ENCODE measurements around the gene KCNN3. TPM values are rescaled to one million over a fixed set of nuclear protein-coding genes. Genes with fewer than 3 reads are reported as not detected.

Gene KCNN3
- total RNA-seq, 3 donors from 2014 or later (not counting 1 experiment from before 2014, with no cell fraction given): 0.05 to 0.95 TPM; not detected in 1

GRCh38 chr1:154881820-154882535, 11.9 kb upstream of the KCNN3 start:
- no peaks in the 10 kb centered on the region for H3K4me1 Mint-ChIP-seq
- 96% methylated on average over 7 of the region's 10 CpGs for WGBS (ENCODE audit: insufficient coverage)
- Histone ChIP-seq H3K9me3 (ENCODE audit: control insufficient read depth, insufficient read depth, low read length) (no peaks in the 10 kb centered on the region), H3K4me3 (ENCODE audit: low read length) (no peak overlapping the region), H3K27ac (ENCODE audit: low read length) (no peak overlapping the region), H3K27me3 (ENCODE audit: control insufficient read depth, insufficient read depth, low read length) (no peaks in the 10 kb centered on the region), H3K4me1 (ENCODE audit: control insufficient read depth, insufficient read depth, low read length) (no peaks in the 10 kb centered on the region), H3K36me3 (ENCODE audit: control insufficient read depth, insufficient read depth, low read length) (no peaks in the 10 kb centered on the region)
- no peaks in the 10 kb centered on the region for H3K9me3 Mint-ChIP-seq
- intact Hi-C loops (cut with micrococcal nuclease): no loop called here
- H3K4me3 Mint-ChIP-seq: no peak overlapping the region
- no peak overlapping the region for H3K27ac Mint-ChIP-seq
- no peak for TF ChIP-seq CTCF (IDR thresholded peaks at IDR 0.05)
- peaks cover 0 to 11% of the 10 kb centered on the region in 2 donors for H3K27me3 Mint-ChIP-seq (ENCODE audit: low read depth in 2 of 2)
- DNase-seq: no peak
- no peak for ATAC-seq
- H3K36me3 Mint-ChIP-seq: no peaks in the 10 kb centered on the region

DNA sequence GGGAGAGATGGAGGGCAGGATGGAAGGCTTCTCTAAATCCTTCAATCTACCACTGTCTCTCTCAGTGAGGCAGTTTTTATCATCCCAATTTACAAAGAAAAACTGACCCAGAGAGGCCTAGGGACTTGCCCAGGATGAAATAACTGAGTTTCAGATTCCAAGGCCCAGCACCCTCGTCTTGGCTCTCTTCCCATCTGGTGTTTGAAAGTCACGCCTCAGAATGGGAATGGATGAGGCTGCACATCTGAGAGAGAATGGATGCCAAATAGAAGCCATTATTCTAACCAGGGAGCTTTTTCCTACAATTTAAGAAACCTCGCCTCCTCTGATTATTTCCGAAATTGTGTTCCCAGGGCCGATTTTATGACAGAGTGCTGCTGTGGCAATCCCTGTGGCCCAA, 10.6 kb upstream of the KCNN3 start:
- Mint-ChIP-seq H3K27me3 (ENCODE audit: low read depth in 2 of 2) (peaks cover 0 to 14% of the 10 kb centered on the region in 2 donors), H3K36me3 (no peaks in the 10 kb centered on the region), H3K9me3 (no peaks in the 10 kb centered on the region), H3K4me1 (no peaks in the 10 kb centered on the region), H3K4me3 (no peak overlapping the region), H3K27ac (no peak overlapping the region)
- Histone ChIP-seq H3K9me3 (ENCODE audit: control insufficient read depth, insufficient read depth, low read length) (no peaks in the 10 kb centered on the region), H3K4me1 (ENCODE audit: control insufficient read depth, insufficient read depth, low read length) (no peaks in the 10 kb centered on the region), H3K36me3 (ENCODE audit: control insufficient read depth, insufficient read depth, low read length) (no peaks in the 10 kb centered on the region), H3K27ac (ENCODE audit: low read length) (no peak overlapping the region), H3K27me3 (ENCODE audit: control insufficient read depth, insufficient read depth, low read length) (no peaks in the 10 kb centered on the region), H3K4me3 (ENCODE audit: low read length) (no peak overlapping the region)
- WGBS (ENCODE audit: insufficient coverage): 86% methylated on average over 5 of the region's 5 CpGs
- no peak for TF ChIP-seq CTCF (IDR thresholded peaks at IDR 0.05)
- ATAC-seq (no peak), DNase-seq (no peak)
- intact Hi-C loops (cut with micrococcal nuclease): no loop called here

DNA sequence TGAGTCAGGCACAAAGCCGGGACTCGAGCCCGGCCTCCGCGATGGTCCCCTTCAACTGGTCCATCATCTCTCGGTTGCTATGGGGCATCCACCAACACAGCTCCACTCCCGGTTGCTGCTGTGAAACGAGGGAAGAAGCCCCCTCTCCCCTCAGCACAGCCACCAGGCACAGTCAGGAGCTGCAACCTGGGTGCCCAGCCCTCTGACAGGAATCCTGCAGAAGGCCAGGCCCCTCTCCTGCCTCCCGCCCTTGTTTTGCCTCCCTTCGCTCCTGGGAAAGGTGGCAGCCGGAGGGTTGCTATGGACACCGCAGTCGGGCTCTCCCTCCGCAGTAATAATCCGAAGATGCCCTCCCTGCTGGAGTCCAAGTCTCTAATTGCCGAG, 8.9 kb upstream of the KCNN3 start:
- H3K27ac Mint-ChIP-seq: no peak overlapping the region
- Histone ChIP-seq H3K4me1 (ENCODE audit: control insufficient read depth, insufficient read depth, low read length) (no peaks in the 10 kb centered on the region), H3K27ac (ENCODE audit: low read length) (no peak overlapping the region), H3K9me3 (ENCODE audit: control insufficient read depth, insufficient read depth, low read length) (no peaks in the 10 kb centered on the region), H3K27me3 (ENCODE audit: control insufficient read depth, insufficient read depth, low read length) (no peaks in the 10 kb centered on the region), H3K4me3 (ENCODE audit: low read length) (no peak overlapping the region), H3K36me3 (ENCODE audit: control insufficient read depth, insufficient read depth, low read length) (no peaks in the 10 kb centered on the region)
- DNase-seq (no peak), ATAC-seq (no peak)
- intact Hi-C loops (cut with micrococcal nuclease): no loop called here
- TF ChIP-seq CTCF (IDR thresholded peaks at IDR 0.05): no peak
- 90% methylated on average over 16 of the region's 16 CpGs for WGBS (ENCODE audit: insufficient coverage)
- no peaks in the 10 kb centered on the region for H3K4me1 Mint-ChIP-seq
- peaks cover 0 to 17% of the 10 kb centered on the region in 2 donors for H3K27me3 Mint-ChIP-seq (ENCODE audit: low read depth in 2 of 2)
- H3K9me3 Mint-ChIP-seq: no peaks in the 10 kb centered on the region
- no peak overlapping the region for H3K4me3 Mint-ChIP-seq
- no peaks in the 10 kb centered on the region for H3K36me3 Mint-ChIP-seq
